Esophagus mucosa (tissue), 1 donor: ENCODE results near the gene KRTAP5-2. TPM values are rescaled to one million over a fixed set of nuclear protein-coding genes. Genes with fewer than 3 reads are reported as not detected.

Source experiments
- ATAC-seq: fragments of 200-7000 bp; cut with Tn5 transposase; one replicate; pipeline ENCODE4 v1.9.1; 2020
- total RNA-seq: library from RNA; stranded (reverse); gene quantifications from one replicate; pipeline ENCODE4 v1.2.4, GENCODE V29; 2023
- donor health status: DM: yes; HTN: yes; CAD: no.

Gene KRTAP5-2
- total RNA-seq, 1 donor from 2014 or later: not detected

DNA sequence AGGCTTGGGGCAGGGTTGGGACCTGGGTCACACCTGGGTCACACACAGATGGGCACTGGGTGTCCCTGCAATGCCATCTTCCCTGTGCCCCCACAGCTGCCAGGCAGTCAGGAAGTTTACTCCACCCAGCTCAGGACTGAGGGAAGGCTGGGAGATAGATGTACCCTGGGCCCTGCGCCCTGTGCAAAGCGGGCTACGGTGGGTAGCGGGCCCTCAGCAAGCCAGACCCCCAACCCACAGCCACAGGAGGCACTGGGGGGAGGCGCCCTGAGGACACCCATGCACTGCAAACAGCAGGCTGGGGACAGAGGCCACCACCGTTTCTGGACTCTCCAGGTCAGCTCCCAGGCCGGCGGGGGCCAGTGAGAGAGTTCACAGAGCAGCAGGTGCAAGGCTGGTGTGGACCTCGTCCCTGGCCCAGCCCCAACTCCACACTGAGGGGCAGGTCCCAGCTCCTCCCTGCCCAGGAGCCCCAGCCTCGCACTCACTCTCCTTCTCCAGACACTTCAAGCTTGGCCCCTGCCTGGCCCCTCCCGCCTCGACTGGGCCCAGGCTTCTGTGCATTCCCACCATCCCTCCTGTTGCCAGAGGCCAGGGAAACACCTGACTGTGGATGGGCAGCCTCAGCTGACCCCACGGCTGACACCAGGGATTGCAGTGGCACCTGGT is 30.9 kb downstream of the KRTAP5-2 start:
- no peak for ATAC-seq

DNA sequence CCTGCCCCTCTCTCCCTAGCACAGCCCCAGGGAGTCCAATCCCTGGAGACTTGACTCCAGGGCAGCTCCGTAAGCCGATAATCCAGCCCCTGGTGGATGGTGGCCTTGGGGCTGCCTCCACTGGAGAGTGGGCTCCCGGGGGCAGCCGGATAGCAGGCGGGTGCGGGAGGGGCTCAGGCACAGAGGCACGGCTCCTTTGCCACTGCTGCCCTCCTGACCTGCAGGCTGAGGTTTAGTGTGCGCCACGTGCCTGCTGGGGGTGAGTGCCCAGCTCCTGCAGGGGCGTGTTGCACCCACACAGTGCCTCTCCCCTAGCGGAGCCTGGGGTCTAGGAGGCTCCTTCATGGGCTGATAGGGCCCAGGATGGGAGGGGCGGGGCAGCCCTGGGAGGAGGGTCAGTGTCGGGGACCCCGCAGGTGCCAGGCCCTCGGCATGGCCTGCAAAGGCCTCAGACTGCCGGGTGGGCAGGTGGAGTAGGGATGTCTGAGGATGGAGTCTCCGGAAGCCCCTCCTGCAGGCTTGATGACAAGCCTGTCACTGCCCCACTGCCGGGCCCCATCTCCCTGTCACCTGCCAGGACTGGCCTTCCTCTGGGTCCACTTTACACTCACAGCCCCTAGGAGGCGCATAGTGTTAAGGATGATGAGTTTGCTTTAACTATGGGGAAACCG is 31.6 kb downstream of the KRTAP5-2 start:
- ATAC-seq: no peak

GRCh38 chr11:1565904-1566247 is 32.2 kb downstream of the KRTAP5-2 start:
- ATAC-seq: no peak

DNA sequence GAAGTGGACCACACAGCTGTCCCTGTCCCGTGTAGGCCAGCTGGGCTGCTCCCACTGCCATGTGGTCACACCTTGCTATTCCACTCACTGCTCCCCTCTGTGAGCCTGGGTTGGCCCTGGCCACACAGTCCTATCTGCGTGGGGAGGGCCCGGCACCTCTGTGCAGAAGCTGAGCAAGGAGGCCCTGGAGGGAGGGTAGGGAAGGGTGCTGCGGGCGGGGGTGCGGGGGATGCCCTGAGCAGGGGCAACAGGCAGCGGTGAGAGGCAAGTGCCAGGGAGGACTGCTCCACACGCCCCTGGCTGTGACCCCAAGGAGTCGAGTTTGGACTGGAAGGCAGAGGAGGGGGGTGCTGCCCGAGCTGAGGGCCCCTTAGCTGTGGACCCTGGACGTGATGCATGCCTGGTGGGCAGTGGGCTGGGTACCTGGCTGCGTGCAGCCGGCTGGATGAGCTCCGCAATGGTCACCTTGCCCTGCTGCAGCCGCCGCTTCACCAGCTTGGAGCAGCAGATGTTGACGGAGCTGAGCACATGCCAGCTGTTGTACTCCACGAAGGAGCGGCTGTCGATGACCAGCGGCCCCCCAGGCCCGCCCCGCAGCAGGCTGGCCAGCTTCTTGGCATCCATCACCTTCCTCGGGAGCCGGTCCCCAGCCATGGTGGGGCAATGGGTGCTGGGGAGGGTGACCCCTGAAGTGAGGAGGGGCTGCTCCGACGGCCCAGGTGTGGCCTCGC is 32.8 kb downstream of the KRTAP5-2 start:
- ATAC-seq: no peak

GRCh38 chr11:1564535-1565172 is 33.4 kb downstream of the KRTAP5-2 start:
- ATAC-seq: peak; percentile 35

- no peak for ATAC-seq
These were observed 34.2 kb downstream of the KRTAP5-2 start for GRCh38 chr11:1563697-1564534.

DNA sequence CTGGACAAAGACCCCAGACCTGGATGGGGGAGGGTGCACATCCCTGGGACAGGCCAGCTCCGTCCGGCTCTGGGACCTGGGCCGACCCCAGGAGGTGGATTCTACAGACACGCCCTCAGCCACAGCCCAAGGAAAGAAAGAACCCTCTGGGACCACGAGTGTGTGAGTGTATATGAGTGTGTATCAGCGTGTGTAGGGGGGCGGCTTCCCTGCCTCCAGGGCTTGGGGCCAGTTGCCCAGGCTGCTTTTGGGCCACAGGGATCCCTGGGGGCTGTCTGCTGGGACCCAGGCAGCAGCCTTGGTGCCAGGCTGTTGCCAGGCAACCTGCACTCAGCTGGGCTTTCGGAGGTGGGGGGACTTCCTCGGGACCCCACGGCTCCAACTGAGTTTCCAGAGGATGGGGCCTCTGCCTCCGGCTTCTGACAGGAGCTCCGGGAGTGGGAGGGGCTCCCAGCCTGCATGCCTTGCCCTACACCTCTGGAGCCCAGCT is 34.9 kb downstream of the KRTAP5-2 start:
- no peak for ATAC-seq

- ATAC-seq: no peak
These were observed 35.5 kb downstream of the KRTAP5-2 start for GRCh38 chr11:1562469-1563148.

DNA sequence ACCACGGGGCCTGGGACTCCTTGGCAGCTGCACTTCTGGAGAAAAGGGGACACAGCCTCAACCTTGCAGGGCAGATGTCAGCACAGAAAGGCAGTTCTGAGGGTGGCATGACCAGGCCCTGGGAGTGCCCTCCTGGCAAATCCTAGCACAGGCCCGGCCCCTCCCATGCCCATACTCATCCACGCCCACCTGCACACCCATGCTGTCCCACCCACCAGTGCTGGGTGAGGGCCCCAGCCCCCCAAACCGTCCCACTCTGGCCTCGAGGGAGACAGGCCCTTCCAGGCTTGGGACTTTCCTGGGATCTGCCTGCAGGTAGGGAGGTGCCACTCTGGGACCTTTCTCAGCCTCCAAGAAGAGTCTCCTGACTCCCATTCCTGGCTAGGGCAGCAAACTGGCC is 36.1 kb downstream of the KRTAP5-2 start:
- ATAC-seq: no peak

- ATAC-seq: no peak
These were observed 36.8 kb downstream of the KRTAP5-2 start for GRCh38 chr11:1561266-1561665.

GRCh38 chr11:1560649-1561251 is 37.3 kb downstream of the KRTAP5-2 start:
- ATAC-seq: no peak

GRCh38 chr11:1560002-1560648 is 38.0 kb downstream of the KRTAP5-2 start:
- ATAC-seq: no peak

DNA sequence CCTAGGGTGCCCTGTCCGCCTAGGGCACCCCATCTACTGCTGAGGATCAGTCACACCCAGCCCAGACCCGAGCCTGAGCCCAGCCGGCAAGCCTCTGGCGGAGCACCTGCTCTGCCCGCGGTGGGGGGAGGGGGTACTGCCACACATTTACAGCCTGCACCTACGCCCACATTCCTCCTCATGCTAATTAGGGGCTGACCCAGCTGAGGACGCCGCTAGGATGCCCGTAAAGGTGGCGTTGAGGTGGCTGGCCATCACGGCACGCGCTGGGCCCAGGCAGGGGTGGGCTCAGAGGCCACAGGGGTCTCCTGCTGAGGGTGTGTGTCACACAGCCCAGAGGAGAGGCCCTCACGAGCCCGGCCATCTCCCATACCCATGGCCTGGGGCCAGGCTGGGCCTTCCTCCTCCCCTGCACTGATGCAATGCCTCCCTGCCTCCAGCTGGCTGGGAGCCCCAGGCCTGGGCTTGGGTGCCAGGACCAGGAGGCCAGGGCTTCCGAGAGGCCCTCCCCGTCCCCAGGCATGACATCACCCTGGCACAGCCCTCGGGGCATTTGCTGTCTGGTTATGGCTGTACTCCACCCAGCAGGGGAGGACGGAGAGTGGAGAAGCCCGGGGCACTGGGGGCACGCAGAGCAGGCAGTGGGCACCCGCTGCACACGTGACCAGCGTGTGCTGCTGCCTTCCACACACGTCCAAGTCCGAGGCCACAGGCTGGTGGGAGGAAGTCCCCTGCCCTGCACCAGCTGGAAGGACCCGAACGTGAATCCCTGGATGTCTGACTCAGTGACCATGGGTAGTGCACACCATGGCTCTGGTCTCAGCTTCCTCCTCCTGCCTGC is 38.8 kb downstream of the KRTAP5-2 start:
- ATAC-seq: peak; percentile 54

DNA sequence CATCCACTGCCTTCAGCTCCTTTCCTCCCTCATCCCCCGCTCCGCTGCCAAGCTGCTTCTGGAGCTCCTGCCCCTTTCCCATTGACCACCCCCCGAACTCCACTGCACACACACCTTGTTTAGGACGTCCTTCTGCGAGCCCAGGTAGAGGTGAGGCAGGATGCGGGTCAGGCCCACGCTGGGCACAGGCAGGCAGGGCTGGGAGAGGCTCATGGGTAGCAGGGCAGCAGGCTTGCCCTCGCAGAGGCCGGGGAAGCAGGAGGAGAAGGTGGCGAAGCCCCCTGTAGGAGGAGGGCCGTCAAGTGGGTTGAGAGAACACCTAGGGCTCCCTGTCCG is 39.4 kb downstream of the KRTAP5-2 start:
- ATAC-seq: no peak

- no peak for ATAC-seq
These were observed 40.0 kb downstream of the KRTAP5-2 start for GRCh38 chr11:1557904-1558774.

GRCh38 chr11:1557051-1557884 is 40.8 kb downstream of the KRTAP5-2 start:
- ATAC-seq: no peak

DNA sequence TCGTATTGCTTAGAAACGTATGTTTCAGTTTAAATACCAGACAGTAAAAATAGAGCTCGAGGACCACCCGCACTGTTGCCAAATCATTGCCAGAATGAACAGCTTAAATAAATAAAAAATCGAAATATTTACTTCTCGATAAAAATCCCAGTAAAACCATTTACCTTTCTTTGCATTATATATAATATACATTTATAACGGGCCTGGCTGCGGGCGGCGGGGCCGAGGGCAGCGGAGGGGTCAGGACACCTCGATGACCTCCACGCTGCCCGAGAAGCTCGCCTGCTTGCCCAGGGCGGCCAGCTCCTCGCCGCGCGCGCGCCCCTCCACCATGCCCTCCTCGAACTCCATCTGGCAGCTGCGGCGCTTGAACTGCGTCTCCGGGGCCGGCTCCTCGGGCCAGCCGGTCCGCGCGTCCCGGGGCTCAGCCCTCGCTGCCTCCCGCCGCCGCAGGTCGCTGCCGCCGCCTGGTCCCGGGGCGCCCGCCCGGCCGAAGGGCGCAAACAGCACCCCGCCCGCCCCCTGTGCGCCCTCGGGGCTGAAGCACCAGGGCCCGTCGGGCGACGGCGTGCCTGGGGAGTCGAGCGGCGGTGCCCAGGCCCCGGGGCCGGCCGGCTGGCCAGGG is 41.7 kb downstream of the KRTAP5-2 start:
- ATAC-seq: no peak
